ENCODE measurements around the gene TMEM95. TPM values are rescaled to one million over a fixed set of nuclear protein-coding genes. Genes with fewer than 3 reads are reported as not detected.

Gene TMEM95
- total RNA-seq, 1 experiment from 2014 or later: 0.50 TPM

DNA sequence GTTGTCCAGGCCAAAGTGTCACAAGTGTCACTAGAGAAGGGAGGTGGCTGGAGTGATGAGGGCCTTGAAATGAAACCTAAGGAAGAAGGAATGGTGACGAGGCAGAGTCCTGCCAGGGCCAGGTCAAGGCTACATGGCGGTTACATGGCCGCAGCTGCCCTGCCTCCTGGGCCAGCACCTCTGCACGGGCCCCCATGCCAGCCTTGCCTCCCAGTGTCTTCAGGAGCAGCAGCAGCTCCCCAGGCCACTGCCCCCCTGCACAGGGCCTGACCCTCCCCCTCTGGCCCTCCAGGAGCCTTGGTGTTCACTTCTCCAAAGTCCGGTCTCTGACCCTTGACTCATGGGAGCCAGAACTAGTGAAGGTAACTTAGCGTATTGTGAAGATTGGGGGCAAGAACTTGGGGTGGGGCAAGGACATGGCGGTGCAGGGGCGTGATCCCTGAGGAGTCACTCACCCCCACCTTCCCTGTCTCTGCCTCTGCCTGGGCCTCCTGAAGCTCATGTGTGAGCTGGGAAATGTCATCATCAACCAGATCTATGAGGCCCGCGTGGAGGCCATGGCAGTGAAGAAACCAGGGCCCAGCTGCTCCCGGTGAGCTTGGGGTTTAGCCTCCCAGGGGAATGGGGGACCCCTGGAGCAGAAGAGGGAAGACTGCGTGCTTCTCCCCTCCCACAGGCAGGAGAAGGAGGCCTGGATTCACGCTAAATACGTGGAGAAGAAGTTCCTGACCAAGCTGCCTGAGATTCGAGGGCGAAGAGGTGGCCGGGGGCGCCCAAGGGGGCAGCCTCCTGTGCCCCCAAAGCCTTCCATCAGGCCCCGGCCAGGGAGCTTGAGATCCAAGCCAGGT, 7.1 kb upstream of the TMEM95 start:
- ChIA-PET POLR2A (ENCODE audit: unreplicated experiment) (interaction anchor here (0.6 to 0.7 kb wide), 2 partner anchors 23 to 312 kb away, joined by 3 to 11 read pairs; partner anchors contain the start of gene SLC16A13), CTCF (no interaction called here)
- no TSS peak for BruUV-seq (replicated peaks)
- intact Hi-C loops (cut with micrococcal nuclease; ENCODE audit: unreplicated experiment): no loop called here
- Histone ChIP-seq H3K9me2 (ENCODE audit: insufficient read depth) (no peaks in the 10 kb centered on the region), H3K4me2 (no peak overlapping the region), H3K27me3 (ENCODE audit: insufficient read depth, low read depth) (peaks cover 8% of the 10 kb centered on the region; the same call in 1 of the 2 replicates), H3K4me1 (replicated peaks; ENCODE audit: insufficient read depth) (peaks cover 12% of the 10 kb centered on the region), H3K9me3 (ENCODE audit: insufficient read depth, low read depth) (no peaks in the 10 kb centered on the region), H3K27ac (no peak overlapping the region), H3K79me2 (ENCODE audit: low read depth) (peaks cover 24% of the 10 kb centered on the region), H2AFZ (no peak overlapping the region), H3K36me3 (ENCODE audit: low read depth) (no peaks in the 10 kb centered on the region), H3K4me3 (no peak overlapping the region), H4K20me1 (ENCODE audit: insufficient read depth) (no peaks in the 10 kb centered on the region), H3F3A (ENCODE audit: insufficient read depth, low read depth) (peaks cover 34% of the 10 kb centered on the region)
- no peak for DNase-seq
- no peak for TF ChIP-seq EZH2 (IDR thresholded peaks at IDR 0.05; ENCODE audit: low read depth)
- TF ChIP-seq, protein P1, sequence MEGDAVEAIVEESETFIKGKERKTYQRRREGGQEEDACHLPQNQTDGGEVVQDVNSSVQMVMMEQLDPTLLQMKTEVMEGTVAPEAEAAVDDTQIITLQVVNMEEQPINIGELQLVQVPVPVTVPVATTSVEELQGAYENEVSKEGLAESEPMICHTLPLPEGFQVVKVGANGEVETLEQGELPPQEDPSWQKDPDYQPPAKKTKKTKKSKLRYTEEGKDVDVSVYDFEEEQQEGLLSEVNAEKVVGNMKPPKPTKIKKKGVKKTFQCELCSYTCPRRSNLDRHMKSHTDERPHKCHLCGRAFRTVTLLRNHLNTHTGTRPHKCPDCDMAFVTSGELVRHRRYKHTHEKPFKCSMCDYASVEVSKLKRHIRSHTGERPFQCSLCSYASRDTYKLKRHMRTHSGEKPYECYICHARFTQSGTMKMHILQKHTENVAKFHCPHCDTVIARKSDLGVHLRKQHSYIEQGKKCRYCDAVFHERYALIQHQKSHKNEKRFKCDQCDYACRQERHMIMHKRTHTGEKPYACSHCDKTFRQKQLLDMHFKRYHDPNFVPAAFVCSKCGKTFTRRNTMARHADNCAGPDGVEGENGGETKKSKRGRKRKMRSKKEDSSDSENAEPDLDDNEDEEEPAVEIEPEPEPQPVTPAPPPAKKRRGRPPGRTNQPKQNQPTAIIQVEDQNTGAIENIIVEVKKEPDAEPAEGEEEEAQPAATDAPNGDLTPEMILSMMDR (conservative IDR thresholded peaks at IDR 0.05): no peak

- Histone ChIP-seq H3K36me3 (ENCODE audit: low read depth) (no peaks in the 10 kb centered on the region), H3K4me1 (replicated peaks; ENCODE audit: insufficient read depth) (peaks cover 19% of the 10 kb centered on the region), H3K9me3 (ENCODE audit: insufficient read depth, low read depth) (no peaks in the 10 kb centered on the region), H3K4me2 (no peak overlapping the region), H3K9me2 (ENCODE audit: insufficient read depth) (no peaks in the 10 kb centered on the region), H2AFZ (no peak overlapping the region), H4K20me1 (ENCODE audit: insufficient read depth) (peaks cover 7% of the 10 kb centered on the region; the same call in 1 of the 2 replicates), H3K27me3 (ENCODE audit: insufficient read depth, low read depth) (0 out of 2 replicates have a peak, but pooled peaks cover 2% of the 10 kb centered on the region), H3F3A (ENCODE audit: insufficient read depth, low read depth) (peaks cover 35% of the 10 kb centered on the region), H3K79me2 (ENCODE audit: low read depth) (peaks cover 32% of the 10 kb centered on the region), H3K4me3 (no peak overlapping the region), H3K27ac (no peak overlapping the region)
- no TSS peak for BruUV-seq (replicated peaks)
- POLR2A ChIA-PET (ENCODE audit: unreplicated experiment): interaction anchor here (0.6 to 0.7 kb wide), 3 partner anchors 23 to 313 kb away, joined by 3 to 11 read pairs (median 3); partner anchors contain the start of gene SLC16A13
- TF ChIP-seq EZH2 (IDR thresholded peaks at IDR 0.05; ENCODE audit: low read depth): no peak
- TF ChIP-seq, protein P1 (conservative IDR thresholded peaks at IDR 0.05): no peak
- CTCF ChIA-PET: no interaction called here
- DNase-seq: no peak
- intact Hi-C loops (cut with micrococcal nuclease; ENCODE audit: unreplicated experiment): no loop called here
Observed at GRCh38 chr17:7348478-7349242, 6.3 kb upstream of the TMEM95 start.
